LoVo (cell line): Measurements from ENCODE around the gene B4GAT1.
"Not testable (repeated sequence)": the region's sequence is repeated elsewhere in the genome, so short reads cannot be mapped to it uniquely, and the experiment has no call there.

Source experiments
- DNase-seq: peaks from one replicate; pipeline ENCODE4 v3.0.0-alpha.2; 2016; ENCODE audit warnings: low spot score

The B4GAT1 gene

GRCh38 chr11:66347425-66348276 is at the start of gene B4GAT1:
TSS of gene B4GAT1 (minus strand) at chr11:66347629. CDS start at chr11:66347545, 84 bp downstream.
- DNase-seq, result peak; percentile 74

GRCh38 chr11:66393954-66394353 is 46.5 kb upstream of the B4GAT1 start:
- no peak for DNase-seq

- no peak for DNase-seq
Observed at GRCh38 chr11:66391322-66391721, 43.9 kb upstream of the B4GAT1 start.

- peak; percentile 55 for DNase-seq
Observed at GRCh38 chr11:66388780-66389386, 41.5 kb upstream of the B4GAT1 start.

- DNase-seq, result peak; percentile 75
Observed at GRCh38 chr11:66386171-66387069, 39.0 kb upstream of the B4GAT1 start.

- not testable (repeated sequence) for DNase-seq
Observed at GRCh38 chr11:66384316-66384715, 36.9 kb upstream of the B4GAT1 start.

GRCh38 chr11:66380264-66380663 is 32.8 kb upstream of the B4GAT1 start:
- not testable (repeated sequence) for DNase-seq

- not testable (repeated sequence) for DNase-seq
Observed at GRCh38 chr11:66373690-66374287, 26.4 kb upstream of the B4GAT1 start.

- DNase-seq, result no peak
Observed at GRCh38 chr11:66373265-66373664, 25.8 kb upstream of the B4GAT1 start.

- peak; percentile 88 for DNase-seq
Observed at GRCh38 chr11:66371627-66372415, 24.4 kb upstream of the B4GAT1 start, which contains the start of gene SLC29A2. TSS of gene SLC29A2 (minus strand) at chr11:66371760. CDS start at chr11:66371591, 169 bp downstream.

- DNase-seq, result no peak
Observed at GRCh38 chr11:66369073-66369894, 21.9 kb upstream of the B4GAT1 start.

- no peak for DNase-seq
Observed at GRCh38 chr11:66368484-66368883, 21.1 kb upstream of the B4GAT1 start.

- no peak for DNase-seq
Observed at GRCh38 chr11:66367561-66368312, 20.3 kb upstream of the B4GAT1 start.

GRCh38 chr11:66366844-66367477 is 19.5 kb upstream of the B4GAT1 start:
- no peak for DNase-seq

GRCh38 chr11:66365711-66366619 is 18.5 kb upstream of the B4GAT1 start:
- DNase-seq, result no peak

GRCh38 chr11:66365166-66365565 is 17.7 kb upstream of the B4GAT1 start:
- no peak for DNase-seq

GRCh38 chr11:66363805-66364535 is 16.5 kb upstream of the B4GAT1 start:
- no peak for DNase-seq
